BLaER1 treated with 17β-estradiol and CSF1 and Interleukin-3, amounts not matched to agents 10 nM and 100 nM (cell line): ENCODE measurements around the gene FAM181A.

Experiments used
- H3K27ac ChIP-seq, 11 experiments: shearing (Covaris generic); formaldehyde crosslinking; 2 replicates each; pipeline ENCODE4 v1.8.1; 2022
- H3K27me3 ChIP-seq, 11 experiments: shearing (Covaris generic); formaldehyde crosslinking; 2 replicates each; pipeline ENCODE4 v1.8.1; 2022
- H3K36me3 ChIP-seq, 11 experiments: shearing (Covaris generic); formaldehyde crosslinking; 2 replicates each; pipeline ENCODE4 v1.8.1; 2022
- H3K4me1 ChIP-seq, 10 experiments: shearing (Covaris generic); formaldehyde crosslinking; 2 replicates each; pipeline ENCODE4 v1.8.1; 2022
- H3K4me2 ChIP-seq, 11 experiments: shearing (Covaris generic); formaldehyde crosslinking; 2 replicates each; pipeline ENCODE4 v1.8.1; 2022
- H3K4me3 ChIP-seq, 10 experiments: shearing (Covaris generic); formaldehyde crosslinking; 2 replicates each; pipeline ENCODE4 v1.8.1; 2022
- H3K9ac ChIP-seq, 11 experiments: shearing (Covaris generic); formaldehyde crosslinking; 2 replicates each; pipeline ENCODE4 v1.8.1; 2022
- H3K9me3 ChIP-seq, 11 experiments: shearing (Covaris generic); formaldehyde crosslinking; replicated peaks in 1 of 11; 2 replicates each; pipeline ENCODE4 v1.8.1; 2022
- H4K20me1 ChIP-seq, 11 experiments: shearing (Covaris generic); formaldehyde crosslinking; 2 replicates each; pipeline ENCODE4 v1.8.1; 2022
- Cebpa-rat ChIP-seq, 11 experiments: shearing (Covaris generic); IDR thresholded peaks; 2 replicates each; pipeline ENCODE4 v1.8.1; 2022

Gene FAM181A

DNA sequence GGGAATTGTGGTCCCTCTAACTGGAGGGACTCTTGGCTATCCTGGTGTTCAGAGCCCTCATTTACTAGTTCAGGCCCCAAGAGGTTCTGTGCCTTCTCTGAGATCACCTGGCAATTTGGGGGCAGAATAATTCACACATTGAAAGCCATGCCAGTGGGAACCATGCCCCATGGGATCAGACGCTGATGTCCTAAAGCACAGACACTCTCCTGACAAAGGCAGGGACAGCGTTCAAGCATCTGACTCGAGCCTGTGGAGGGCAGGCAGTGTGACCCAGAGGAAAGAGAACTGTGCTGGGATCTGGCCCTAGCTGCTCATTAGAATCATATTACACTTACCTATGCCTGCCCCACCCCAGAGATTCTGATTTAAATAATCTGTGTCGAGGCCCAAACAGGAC lies 51.6 kb downstream of the FAM181A start:
- H3K4me2 ChIP-seq = peak overlapping the region in 9 of 11 experiments; percentile 41 to 94 (median 85); a peak in 18 of 22 replicates
- peaks cover 10 to 63% (median 44%) of the 10 kb centered on the region in 11 experiments; a peak in 20 of 22 replicates for H3K27me3 ChIP-seq
- peak overlapping the region in 1 of 11 experiments; percentile 38; a peak in 2 of 22 replicates for H3K27ac ChIP-seq
- TF ChIP-seq Cebpa-rat (IDR thresholded peaks at IDR 0.05) = no peak
- H3K36me3 ChIP-seq = no peaks in the 10 kb centered on the region
- peaks cover 0 to 2% (median 0%) of the 10 kb centered on the region in 11 experiments; a peak in 1 of 22 replicates for H4K20me1 ChIP-seq
- no peak overlapping the region; a peak in 1 of 22 replicates for H3K9ac ChIP-seq
- peaks cover 33 to 61% (median 54%) of the 10 kb centered on the region in 10 experiments for H3K4me1 ChIP-seq
- no peak overlapping the region for H3K4me3 ChIP-seq
- peaks cover 0 to 20% (median 9%) of the 10 kb centered on the region in 11 experiments; a peak in 19 of 22 replicates for H3K9me3 ChIP-seq
